Bone marrow (tissue), 2 donors: Measurements from ENCODE around the gene DRAP1.

Source experiments
- DNase-seq, 2 donors: peaks; one replicate each; lab custom pipeline; 2025; lab: John Stamatoyannopoulos, UW

DRAP1 gene

DNA sequence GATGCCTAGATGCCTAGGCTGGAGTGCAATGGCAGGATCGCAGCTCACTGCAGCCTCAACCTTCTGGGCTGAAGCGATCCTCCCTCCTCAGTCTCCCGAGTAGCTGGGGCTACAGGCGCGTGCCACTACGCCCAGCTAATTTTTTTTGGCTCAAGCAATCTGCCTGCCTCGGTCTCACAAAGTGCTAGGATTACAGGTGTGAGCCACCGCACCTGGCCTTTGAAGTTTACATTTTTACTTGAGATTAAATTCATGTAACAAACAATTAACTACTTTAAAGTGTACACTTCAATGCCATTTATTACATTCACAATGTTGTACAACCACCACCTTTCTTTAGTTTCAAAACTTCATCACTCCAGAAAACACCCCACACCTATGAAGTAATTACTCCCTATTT is 15.5 kb upstream of the DRAP1 start:
- DNase-seq: no peak

- DNase-seq: no peak
Measured at GRCh38 chr11:65906602-65907001, 12.6 kb upstream of the DRAP1 start.

DNA sequence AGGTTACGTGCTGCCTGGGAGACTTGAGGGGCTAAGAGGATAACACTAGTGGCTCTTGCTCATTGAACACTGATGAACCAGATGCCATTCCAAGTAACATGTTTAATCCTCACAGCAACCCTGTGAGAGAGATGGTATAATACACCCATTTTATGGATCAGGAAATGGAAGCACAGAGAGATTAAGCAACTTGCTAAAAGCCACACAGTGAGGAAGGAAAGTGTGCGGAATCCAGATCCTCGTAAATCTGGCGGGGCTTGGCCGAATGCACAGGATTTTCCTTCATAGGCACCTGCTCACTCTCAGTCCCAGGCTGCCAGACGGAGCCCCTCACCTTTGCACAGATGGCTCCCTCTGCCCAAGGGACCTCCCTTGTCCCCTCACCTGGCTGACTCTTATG is 11.3 kb upstream of the DRAP1 start:
- DNase-seq: no peak

GRCh38 chr11:65911682-65912568 is 7.3 kb upstream of the DRAP1 start:
- no peak for DNase-seq

- no peak for DNase-seq
Measured at GRCh38 chr11:65912845-65913244, 6.4 kb upstream of the DRAP1 start.

- DNase-seq: no peak
Measured at GRCh38 chr11:65915101-65915820, 4.0 kb upstream of the DRAP1 start.

DNA sequence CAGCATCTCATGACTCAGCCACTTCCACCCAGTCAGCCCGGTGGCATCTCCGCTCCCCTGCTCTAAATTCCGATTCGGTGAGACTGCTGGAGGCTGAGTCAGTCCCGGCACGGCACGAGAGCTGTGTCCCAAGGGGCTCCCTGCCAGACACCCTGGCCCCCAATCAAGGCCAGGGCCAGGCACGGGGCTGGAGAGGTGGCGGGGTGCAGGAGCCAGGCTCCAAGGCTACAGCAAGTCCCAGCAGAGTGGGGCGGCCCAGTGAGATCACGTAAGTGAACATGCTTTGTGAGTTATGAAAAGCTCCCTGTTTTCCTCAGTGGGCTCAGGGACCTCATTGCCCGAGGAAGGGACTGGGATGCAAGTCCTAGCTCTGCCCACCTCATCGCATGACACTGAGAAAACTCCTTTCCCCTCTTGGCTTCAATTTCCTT is 3.4 kb upstream of the DRAP1 start:
- peak; percentile 52 to 86 for DNase-seq

GRCh38 chr11:65916391-65916790 is 2.8 kb upstream of the DRAP1 start:
- DNase-seq: no peak

GRCh38 chr11:65917077-65917433 is 2.2 kb upstream of the DRAP1 start:
- DNase-seq: no peak

GRCh38 chr11:65917434-65918210 is 1.6 kb upstream of the DRAP1 start:
- DNase-seq: no peak

DNA sequence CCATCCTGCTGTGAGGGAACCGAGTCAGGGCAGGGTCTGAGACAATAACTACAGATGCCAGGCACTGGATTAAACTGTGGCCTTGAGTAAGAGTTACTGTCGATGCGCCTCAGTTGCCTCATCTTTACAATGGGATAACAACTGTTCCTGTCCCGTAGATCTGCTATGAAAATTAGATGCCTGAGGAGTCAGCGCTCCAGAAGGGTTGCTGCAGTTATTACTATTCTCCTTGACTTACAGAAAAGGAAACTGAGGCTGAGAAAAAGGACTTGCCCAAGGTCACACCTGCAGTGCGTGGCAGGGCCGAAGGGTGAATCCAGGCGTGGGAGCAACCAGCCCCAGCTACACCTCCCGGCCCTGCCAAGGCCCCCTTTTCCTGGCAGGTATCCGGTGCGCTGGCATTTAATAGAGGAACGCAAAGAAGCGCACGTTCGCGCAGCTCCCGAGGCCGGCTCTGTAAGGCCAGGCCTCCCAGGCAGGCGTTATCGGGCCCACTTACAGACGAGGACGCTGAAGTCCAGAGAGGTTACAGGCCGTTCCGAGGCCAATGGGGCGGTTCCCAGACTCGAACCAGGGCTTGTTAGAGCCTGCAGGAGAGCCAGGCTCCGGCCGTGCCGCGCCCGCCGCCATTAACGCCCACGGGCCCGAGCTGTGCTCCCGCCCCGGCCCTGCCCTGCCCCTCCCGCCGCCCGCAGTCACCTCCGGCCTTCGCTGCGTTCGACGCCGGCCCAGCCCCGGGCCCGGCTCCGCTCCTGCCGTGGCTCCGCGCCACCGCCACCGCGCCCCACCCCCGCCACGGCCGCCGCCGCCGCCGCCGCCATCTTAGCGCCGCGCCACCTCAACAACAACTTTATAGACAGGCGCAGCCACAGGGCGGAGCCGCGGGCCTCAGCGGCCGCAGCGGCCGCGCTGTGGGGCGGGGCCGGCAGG is 750 bp upstream of the DRAP1 start, which contains the start of gene C11orf68:
Gene C11orf68, minus strand, starts transcription at position 852 of the 930 bp plus-strand sequence. Its CDS starts 31 bp downstream, at position 821.
- no peak for DNase-seq

DNA sequence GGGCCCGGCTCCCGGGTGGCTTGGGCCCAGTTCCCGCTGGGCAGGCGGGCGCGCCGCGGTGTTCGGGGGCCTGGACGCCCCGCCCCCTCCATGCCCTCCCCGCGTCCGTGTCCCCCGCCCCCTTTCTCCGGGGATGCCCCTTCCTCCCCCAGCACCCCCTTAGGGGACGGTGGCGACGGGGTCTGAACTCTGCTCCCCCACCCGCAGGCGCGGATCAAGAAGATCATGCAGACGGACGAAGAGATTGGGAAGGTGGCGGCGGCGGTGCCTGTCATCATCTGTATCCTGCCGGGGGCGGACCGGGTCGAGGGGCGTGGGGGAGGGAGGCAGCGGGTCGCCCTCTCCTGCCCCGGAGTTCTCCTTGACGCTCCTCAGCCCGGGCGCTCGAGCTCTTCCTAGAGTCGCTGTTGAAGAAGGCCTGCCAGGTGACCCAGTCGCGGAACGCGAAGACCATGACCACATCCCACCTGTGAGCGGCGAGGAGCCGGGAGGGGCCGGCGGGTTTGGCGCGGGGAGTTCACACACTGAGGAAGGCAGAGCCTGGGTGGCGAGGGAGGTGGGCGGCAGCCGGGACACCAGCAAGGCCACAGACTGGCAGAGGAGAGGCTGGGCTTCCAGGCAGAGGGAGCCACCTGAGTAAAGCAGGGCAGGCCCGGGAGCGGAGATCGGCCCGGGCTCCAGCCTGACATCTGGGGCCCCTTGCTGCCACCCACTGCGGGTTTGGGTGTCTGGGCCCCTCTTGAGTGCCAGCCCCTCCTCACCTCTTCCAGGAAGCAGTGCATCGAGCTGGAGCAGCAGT is 546 bp downstream of the DRAP1 start:
- DNase-seq: peak in 1 of 2 donors; percentile 25

GRCh38 chr11:65920372-65920802 is 1.2 kb downstream of the DRAP1 start:
- DNase-seq: no peak

- DNase-seq: no peak
Measured at GRCh38 chr11:65921033-65921555, 1.9 kb downstream of the DRAP1 start.

DNA sequence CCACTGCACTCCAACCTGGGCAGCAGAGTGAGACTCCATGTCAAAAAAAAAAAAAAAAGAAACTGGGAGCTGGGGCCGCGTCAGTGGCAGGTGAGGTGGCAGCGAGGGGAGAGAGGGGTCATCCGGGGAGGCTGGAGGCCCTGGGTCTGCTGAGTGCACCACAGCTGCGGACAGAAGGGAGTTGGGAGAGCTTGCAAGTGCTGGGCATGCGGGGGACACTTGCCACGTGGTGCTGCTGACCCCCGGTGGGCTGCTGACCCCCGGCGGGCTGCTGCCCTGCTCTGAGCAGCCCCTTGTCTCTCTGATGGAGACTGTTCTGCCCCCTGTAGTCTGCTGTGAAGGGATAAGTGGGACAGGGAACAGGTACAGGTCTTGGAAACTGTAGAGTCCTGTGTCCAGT is 2.6 kb downstream of the DRAP1 start:
- no peak for DNase-seq

- DNase-seq: no peak
Measured at GRCh38 chr11:65922565-65922964, 3.3 kb downstream of the DRAP1 start.

GRCh38 chr11:65925397-65925796 is 6.2 kb downstream of the DRAP1 start:
- no peak for DNase-seq

- DNase-seq: peak; percentile 24 to 98
Measured at GRCh38 chr11:65927904-65928397, 8.7 kb downstream of the DRAP1 start.

DNA sequence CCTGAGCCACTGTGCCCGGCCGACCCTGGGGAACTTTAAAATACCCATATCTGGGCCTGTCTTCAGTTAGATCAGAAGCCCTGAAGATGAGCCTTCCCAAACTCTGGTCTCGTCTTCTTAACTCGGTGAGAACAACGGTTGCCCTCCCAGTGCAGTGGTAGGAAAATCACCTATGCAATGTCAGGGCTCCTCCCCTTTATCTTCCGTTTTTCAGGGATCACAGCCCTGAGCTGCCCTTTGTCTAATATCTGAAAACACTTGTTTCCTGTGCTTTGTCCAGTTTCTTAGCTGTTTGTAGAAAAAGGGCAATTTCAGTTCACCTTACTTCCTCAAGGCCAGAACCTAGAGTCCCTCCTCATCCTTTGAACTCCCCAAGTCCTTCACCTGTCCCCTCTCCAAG is 9.4 kb downstream of the DRAP1 start:
- no peak for DNase-seq
